SK-N-SH treated with all-trans-retinoic acid at 6 μM for 48 hours (cell line): Measurements from ENCODE around the gene ANXA8L1.
"Not testable (repeated sequence)": the region's sequence is repeated elsewhere in the genome, so short reads cannot be mapped to it uniquely, and the experiment has no call there.

Source experiments
- ESRRG ChIP-seq: fragments of 250-450 bp; sonication (Bioruptor Pico); IDR thresholded peaks from 2 replicates; pipeline ENCODE4 v1.6.1; 2021; ENCODE audit warnings: mild to moderate bottlenecking
- ZFP3 ChIP-seq: fragments of 250-450 bp; sonication (Bioruptor Pico); IDR thresholded peaks from 2 replicates; pipeline ENCODE4 v1.5.0; 2020; ENCODE audit warnings: mild to moderate bottlenecking, moderate library complexity
- ZFP30 ChIP-seq: fragments of 450-650 bp; formaldehyde crosslinking; IDR thresholded peaks from 2 replicates; pipeline ENCODE4 v1.5.0; 2022; ENCODE audit warnings: mild to moderate bottlenecking, moderate library complexity
- ZNF565 ChIP-seq: fragments of 450-650 bp; formaldehyde crosslinking; conservative IDR thresholded peaks from 2 replicates; pipeline ENCODE4 v1.5.0; 2020; ENCODE audit warnings: low read depth, mild to moderate bottlenecking, moderate library complexity

- TF ChIP-seq ZFP30, ZFP3, ZNF565, ESRRG: not testable (repeated sequence)
Observed at GRCh38 chr10:46397767-46398166, 22.2 kb downstream of the ANXA8L1 start.
